PC-9 (cell line): Measurements from ENCODE around the gene OR8B12. TPM values are rescaled to one million over a fixed set of nuclear protein-coding genes. Genes with fewer than 3 reads are reported as not detected.

ENCODE experiments used
- BruUV-seq: library from RNA; stranded (reverse); fragments of 400-500 nt; replicated peaks from 2 replicates; lab custom pipeline; 2021; lab: Mats Ljungman, UMichigan
- CTCF ChIA-PET: fragments of 300-600 bp; sonication (Branson Sonifier 250); formaldehyde crosslinking; loops from one replicate; lab custom pipeline; 2022; ENCODE audit warnings: antibody characterized with exemption; lab: Charles Lee
- POLR2A ChIA-PET: fragments of 300-600 bp; sonication (Branson Sonifier 250); formaldehyde crosslinking; loops from one replicate; lab custom pipeline; 2022; ENCODE audit warnings: antibody characterized with exemption; ENCODE audit not compliant: unreplicated experiment; lab: Charles Lee
- DNase-seq, 2 experiments: peaks; one replicate each; pipeline versions ENCODE4 v3.0.0 to v3.0.0-alpha.2; 2015 to 2022; ENCODE audit warnings: mixed read lengths in 1 of 2
- H2AFZ ChIP-seq: fragments of 200-600 bp; sonication (generic); 2 replicates; pipeline ENCODE4 v1.8.1; 2017; ENCODE audit warnings: antibody characterized with exemption
- H3F3A ChIP-seq: fragments of 200-600 bp; sonication (generic); 2 replicates; pipeline ENCODE4 v1.8.1; 2017; ENCODE audit warnings: antibody characterized with exemption, mild to moderate bottlenecking, low read depth; ENCODE audit not compliant: insufficient read depth
- H3K27ac ChIP-seq: fragments of 200-600 bp; sonication (generic); 2 replicates; pipeline ENCODE4 v1.6.1; 2016; ENCODE audit warnings: mixed run types
- H3K27me3 ChIP-seq: fragments of 200-600 bp; sonication (generic); 2 replicates; pipeline ENCODE4 v1.6.1; 2016; ENCODE audit warnings: low read depth, mixed run types; ENCODE audit not compliant: insufficient read depth
- H3K36me3 ChIP-seq: fragments of 200-600 bp; sonication (generic); 2 replicates; pipeline ENCODE4 v1.6.1; 2016; ENCODE audit warnings: low read depth, mixed run types
- H3K4me1 ChIP-seq: fragments of 200-600 bp; sonication (generic); replicated peaks from 2 replicates; pipeline ENCODE4 v1.6.1; 2016; ENCODE audit warnings: mixed run types; ENCODE audit not compliant: insufficient read depth
- H3K4me2 ChIP-seq: fragments of 200-600 bp; sonication (generic); 2 replicates; pipeline ENCODE4 v1.6.1; 2017; ENCODE audit warnings: mixed run types
- H3K4me3 ChIP-seq: fragments of 200-600 bp; sonication (generic); 2 replicates; pipeline ENCODE4 v1.6.1; 2016; ENCODE audit warnings: mixed run types
- H3K79me2 ChIP-seq: fragments of 200-600 bp; sonication (generic); 2 replicates; pipeline ENCODE4 v1.6.1; 2017; ENCODE audit warnings: low read depth, mixed run types
- H3K9me2 ChIP-seq: fragments of 200-600 bp; sonication (generic); 2 replicates; pipeline ENCODE4 v1.8.1; 2017; ENCODE audit warnings: mild to moderate bottlenecking; ENCODE audit not compliant: insufficient read depth
- H3K9me3 ChIP-seq: fragments of 200-600 bp; sonication (generic); 2 replicates; pipeline ENCODE4 v1.8.1; 2016; ENCODE audit warnings: low read depth; ENCODE audit not compliant: insufficient read depth
- H4K20me1 ChIP-seq: fragments of 200-600 bp; sonication (generic); 2 replicates; pipeline ENCODE4 v1.8.1; 2017; ENCODE audit not compliant: insufficient read depth
- EZH2 ChIP-seq: fragments of 200-600 bp; sonication (generic); IDR thresholded peaks from 2 replicates; pipeline ENCODE4 v1.8.0; 2017; ENCODE audit warnings: antibody characterized with exemption, low read depth
- intact Hi-C: fragments of 100-400 bp; cut with micrococcal nuclease; formaldehyde crosslinking; loops from one replicate; pipeline ENCODE4 v1.10.0; 2022; ENCODE audit not compliant: unreplicated experiment
- total RNA-seq: library from RNA; stranded (reverse); gene quantifications from 2 replicates; pipeline ENCODE4 v1.2.3, GENCODE V29; 2021
- TF ChIP-seq, protein P1 (sequence below): fragments of 200-600 bp; sonication (generic); conservative IDR thresholded peaks from 2 replicates; pipeline ENCODE4 v1.6.1; 2017; ENCODE audit warnings: mixed run types, antibody characterized with exemption, mild to moderate bottlenecking, moderate library complexity

Gene OR8B12
- total RNA-seq, 1 experiment from 2014 or later: not detected

DNA sequence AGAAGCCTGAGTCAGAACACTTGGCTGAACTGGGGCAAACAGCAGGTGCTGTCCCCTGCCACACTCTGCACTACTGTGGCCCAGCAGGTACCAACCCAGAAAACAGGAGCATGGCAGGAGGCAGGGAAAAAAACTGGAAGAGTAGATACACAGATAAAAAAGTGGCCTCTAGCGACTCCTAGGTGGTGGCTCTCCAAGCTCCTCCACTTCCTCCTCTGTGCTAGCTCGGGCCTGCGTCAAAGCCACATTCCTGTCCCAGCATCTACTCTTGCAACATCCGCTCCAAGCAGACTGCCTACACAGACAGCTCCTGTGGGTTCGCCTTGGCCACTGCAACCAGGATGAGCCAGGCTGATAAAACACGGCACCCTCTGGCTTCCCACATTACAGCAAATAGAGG is 6.9 kb downstream of the OR8B12 start:
- no peaks in the 10 kb centered on the region for H3K36me3 ChIP-seq
- H3K4me3 ChIP-seq: no peak overlapping the region
- no peaks in the 10 kb centered on the region for H3K27me3 ChIP-seq
- DNase-seq: peak; percentile 1 to 45
- no peak overlapping the region for H3K27ac ChIP-seq
- H4K20me1 ChIP-seq: no peaks in the 10 kb centered on the region
- no peaks in the 10 kb centered on the region for H3K9me3 ChIP-seq
- no peak for TF ChIP-seq EZH2
- TF ChIP-seq, protein P1, sequence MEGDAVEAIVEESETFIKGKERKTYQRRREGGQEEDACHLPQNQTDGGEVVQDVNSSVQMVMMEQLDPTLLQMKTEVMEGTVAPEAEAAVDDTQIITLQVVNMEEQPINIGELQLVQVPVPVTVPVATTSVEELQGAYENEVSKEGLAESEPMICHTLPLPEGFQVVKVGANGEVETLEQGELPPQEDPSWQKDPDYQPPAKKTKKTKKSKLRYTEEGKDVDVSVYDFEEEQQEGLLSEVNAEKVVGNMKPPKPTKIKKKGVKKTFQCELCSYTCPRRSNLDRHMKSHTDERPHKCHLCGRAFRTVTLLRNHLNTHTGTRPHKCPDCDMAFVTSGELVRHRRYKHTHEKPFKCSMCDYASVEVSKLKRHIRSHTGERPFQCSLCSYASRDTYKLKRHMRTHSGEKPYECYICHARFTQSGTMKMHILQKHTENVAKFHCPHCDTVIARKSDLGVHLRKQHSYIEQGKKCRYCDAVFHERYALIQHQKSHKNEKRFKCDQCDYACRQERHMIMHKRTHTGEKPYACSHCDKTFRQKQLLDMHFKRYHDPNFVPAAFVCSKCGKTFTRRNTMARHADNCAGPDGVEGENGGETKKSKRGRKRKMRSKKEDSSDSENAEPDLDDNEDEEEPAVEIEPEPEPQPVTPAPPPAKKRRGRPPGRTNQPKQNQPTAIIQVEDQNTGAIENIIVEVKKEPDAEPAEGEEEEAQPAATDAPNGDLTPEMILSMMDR: no peak
- no peak overlapping the region for H2AFZ ChIP-seq
- no peaks in the 10 kb centered on the region for H3F3A ChIP-seq
- intact Hi-C loops: no loop called here
- H3K4me1 ChIP-seq: peaks cover 7% of the 10 kb centered on the region; the same call in 1 of the 2 replicates
- no TSS peak for BruUV-seq
- POLR2A ChIA-PET: no interaction called here
- CTCF ChIA-PET: no interaction called here
- H3K9me2 ChIP-seq: no peaks in the 10 kb centered on the region
- no peak overlapping the region for H3K4me2 ChIP-seq
- no peaks in the 10 kb centered on the region for H3K79me2 ChIP-seq

- H3K9me2 ChIP-seq: no peaks in the 10 kb centered on the region
- peaks cover 7% of the 10 kb centered on the region; the same call in 1 of the 2 replicates for H3K4me1 ChIP-seq
- H3K79me2 ChIP-seq: no peaks in the 10 kb centered on the region
- POLR2A ChIA-PET: no interaction called here
- no peak overlapping the region for H3K27ac ChIP-seq
- BruUV-seq: no TSS peak
- no peaks in the 10 kb centered on the region for H3F3A ChIP-seq
- intact Hi-C loops: no loop called here
- TF ChIP-seq EZH2: no peak
- TF ChIP-seq, protein P1: no peak
- no peaks in the 10 kb centered on the region for H4K20me1 ChIP-seq
- DNase-seq: no peak
- no peak overlapping the region for H3K4me3 ChIP-seq
- H3K36me3 ChIP-seq: no peaks in the 10 kb centered on the region
- no peaks in the 10 kb centered on the region for H3K27me3 ChIP-seq
- H3K9me3 ChIP-seq: no peaks in the 10 kb centered on the region
- CTCF ChIA-PET: no interaction called here
- H3K4me2 ChIP-seq: no peak overlapping the region
- H2AFZ ChIP-seq: no peak overlapping the region
Observed at GRCh38 chr11:124535552-124536232, 7.8 kb downstream of the OR8B12 start.

- CTCF ChIA-PET: no interaction called here
- no peak for TF ChIP-seq EZH2
- TF ChIP-seq, protein P1: no peak
- Histone ChIP-seq H3K9me3 (no peaks in the 10 kb centered on the region), H3K4me2 (no peak overlapping the region), H3K9me2 (no peaks in the 10 kb centered on the region), H3K36me3 (no peaks in the 10 kb centered on the region), H3F3A (no peaks in the 10 kb centered on the region), H3K4me3 (no peak overlapping the region), H3K27me3 (no peaks in the 10 kb centered on the region), H2AFZ (no peak overlapping the region), H3K27ac (no peak overlapping the region), H3K79me2 (no peaks in the 10 kb centered on the region), H4K20me1 (no peaks in the 10 kb centered on the region), H3K4me1 (peaks cover 7% of the 10 kb centered on the region; the same call in 1 of the 2 replicates)
- no TSS peak for BruUV-seq
- no peak for DNase-seq
- intact Hi-C loops: no loop called here
- POLR2A ChIA-PET: no interaction called here
Observed at GRCh38 chr11:124534051-124534450, 9.4 kb downstream of the OR8B12 start.
